HCT116 (cell line): ENCODE results near the gene GTF2I. TPM values are rescaled to one million over a fixed set of nuclear protein-coding genes. Genes with fewer than 3 reads are reported as not detected.
"Not testable (repeated sequence)": the region's sequence is repeated elsewhere in the genome, so short reads cannot be mapped to it uniquely, and the experiment has no call there.

Experiments used
- ATAC-seq: fragments of 200-7000 bp; cut with Tn5 transposase; 2 replicates; pipeline ENCODE4 v1.9.1; 2020; ENCODE audit warnings: mild to moderate bottlenecking, moderate library complexity
- BruUV-seq: library from RNA; stranded (reverse); fragments of 400-500 nt; replicated peaks from 2 replicates; lab custom pipeline; 2021; lab: Mats Ljungman, UMichigan
- CTCF ChIA-PET: fragments of 300-600 bp; sonication (Branson Sonifier 250); formaldehyde crosslinking; loops from one replicate; lab custom pipeline; 2021; ENCODE audit warnings: antibody characterized with exemption; lab: Charles Lee
- POLR2A ChIA-PET: fragments of 300-600, 350-600 bp; sonication (Branson Sonifier 250); formaldehyde crosslinking; loops from one replicate; lab custom pipeline; 2021; ENCODE audit warnings: antibody characterized with exemption; lab: Charles Lee
- RAD21 ChIA-PET, 2 experiments: fragments of 300-600 bp; sonication (Branson Sonifier 250); formaldehyde crosslinking; loops; one replicate each; lab custom pipeline; 2023; ENCODE audit warnings: low total read pairs in 2 of 2; ENCODE audit not compliant: uncharacterized antibody in 2 of 2, unreplicated experiment in 2 of 2, low non-redundant PET in 1 of 2; lab: Charles Lee
- DNase-seq: peaks from one replicate; pipeline ENCODE4 v3.0.0-alpha.2; 2010; ENCODE audit warnings: low read depth, low spot score
- H2AFZ ChIP-seq: fragments of 200-600 bp; shearing (Covaris generic), sonication (generic); 2 replicates; pipeline ENCODE4 v1.6.1; 2017; ENCODE audit warnings: low read depth, mixed run types, mixed read lengths, antibody characterized with exemption, low read length; ENCODE audit not compliant: poor library complexity, severe bottlenecking
- H3K27ac ChIP-seq: 2 replicates; pipeline ENCODE4 v1.5.1; 2012; ENCODE audit warnings: low read depth, low read length
- H3K27me3 ChIP-seq: fragments of 200-600 bp; sonication (generic); 2 replicates; pipeline ENCODE4 v1.6.1; 2016; ENCODE audit warnings: mixed run types, low read length, mixed read lengths; ENCODE audit not compliant: insufficient read depth
- H3K36me3 ChIP-seq, 2 experiments: fragments of 200-500 bp in 1 of 2; fragments of 200-600 bp in 1 of 2; sonication (Bioruptor generic) in 1 of 2; sonication (generic) in 1 of 2; 2 replicates each; pipeline versions ENCODE4 v1.5.1 to v1.6.1; 2014 to 2016; ENCODE audit warnings: low read length in 2 of 2, inconsistent platforms in 1 of 2, mixed read lengths in 1 of 2, mixed run types in 1 of 2; ENCODE audit not compliant: insufficient read depth in 2 of 2, control insufficient read depth in 1 of 2
- H3K4me1 ChIP-seq, 2 experiments: fragments of 200-600 bp in 1 of 2; sonication (generic) in 1 of 2; 2 replicates each; pipeline versions ENCODE4 v1.5.1 to v1.6.1; 2012 to 2017; ENCODE audit warnings: low read length in 2 of 2, inconsistent platforms in 1 of 2, mild to moderate bottlenecking in 1 of 2, mixed read lengths in 1 of 2, mixed run types in 1 of 2, moderate library complexity in 1 of 2; ENCODE audit not compliant: insufficient read depth in 2 of 2, control insufficient read depth in 1 of 2
- H3K4me2 ChIP-seq: fragments of 200-600 bp; sonication (generic); 2 replicates; pipeline ENCODE4 v1.6.1; 2017; ENCODE audit warnings: mixed run types, low read length, mixed read lengths
- H3K4me3 ChIP-seq, 2 experiments: fragments of 200-600 bp in 1 of 2; sonication (generic) in 1 of 2; replicated peaks in 1 of 2; 2 replicates each; pipeline ENCODE4 v1.5.1; 2011 to 2016; ENCODE audit warnings: low read length in 2 of 2, control low read depth in 1 of 2, low read depth in 1 of 2, mild to moderate bottlenecking in 1 of 2, mixed read lengths in 1 of 2, mixed run types in 1 of 2
- H3K79me2 ChIP-seq: fragments of 200-600 bp; sonication (generic); 2 replicates; pipeline ENCODE4 v1.6.1; 2017; ENCODE audit warnings: mild to moderate bottlenecking, mixed run types, low read length, moderate library complexity, mixed read lengths; ENCODE audit not compliant: insufficient read depth
- H3K9ac ChIP-seq: fragments of 200-600 bp; sonication (generic); 2 replicates; pipeline ENCODE4 v1.6.1; 2016; ENCODE audit warnings: low read length, mixed read lengths
- H3K9me2 ChIP-seq: fragments of 200-600 bp; sonication (generic), shearing (Covaris generic); 2 replicates; pipeline ENCODE4 v1.6.1; 2017; ENCODE audit warnings: mixed run types, mild to moderate bottlenecking, moderate library complexity; ENCODE audit not compliant: insufficient read depth
- H3K9me3 ChIP-seq, 2 experiments: fragments of 200-500 bp in 1 of 2; fragments of 200-600 bp in 1 of 2; sonication (Bioruptor generic) in 1 of 2; sonication (generic) in 1 of 2; 2 replicates each; pipeline ENCODE4 v1.6.1; 2014 to 2017; ENCODE audit warnings: low read length in 2 of 2, mixed read lengths in 2 of 2, inconsistent platforms in 1 of 2, low read depth in 1 of 2, mild to moderate bottlenecking in 1 of 2, mixed run types in 1 of 2, moderate library complexity in 1 of 2; ENCODE audit not compliant: control insufficient read depth in 1 of 2, insufficient read depth in 1 of 2
- H4K20me1 ChIP-seq: fragments of 200-600 bp; sonication (generic), shearing (Covaris generic); 2 replicates; pipeline ENCODE4 v1.6.1; 2017; ENCODE audit warnings: mixed run types, mild to moderate bottlenecking, moderate library complexity; ENCODE audit not compliant: insufficient read depth
- intact Hi-C: fragments of 100-400 bp; cut with micrococcal nuclease; formaldehyde crosslinking; loops from 2 replicates; pipeline ENCODE4 v1.10.0; 2022
- total RNA-seq: library from RNA; stranded (reverse); gene quantifications from one replicate; pipeline ENCODE4 v1.2.1, GENCODE V29; 2021; ENCODE audit not compliant: unreplicated experiment

GTF2I gene
- total RNA-seq, 1 experiment from 2014 or later, result 164 TPM

DNA sequence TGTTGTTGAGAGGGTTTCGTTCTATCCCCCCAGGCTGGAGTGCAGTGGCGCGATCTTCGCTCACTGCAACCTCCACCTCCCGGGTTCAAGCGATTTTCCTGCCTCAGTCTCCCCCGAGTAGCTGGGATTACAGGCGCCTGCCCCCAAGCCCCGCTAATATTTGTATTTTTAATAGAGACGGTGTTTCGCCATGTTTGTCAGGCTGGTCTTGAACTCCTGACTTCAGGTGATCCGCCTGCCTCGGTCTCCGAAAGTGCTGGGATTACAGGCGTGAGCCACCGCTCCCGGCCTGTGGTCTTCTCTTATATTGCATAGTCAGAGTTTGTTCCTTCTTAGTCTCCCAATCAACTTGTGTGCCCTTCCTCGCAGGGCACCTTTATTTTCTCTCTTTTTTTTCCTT lies 2.7 kb downstream of the GTF2I start:
- peaks cover 12 to 34% of the 10 kb centered on the region in 2 experiments for H3K4me1 ChIP-seq
- RAD21 ChIA-PET, H3K4me2 ChIP-seq: not testable (repeated sequence)

GRCh38 chr7:74661836-74662794 lies 4.6 kb downstream of the GTF2I start:
- CTCF ChIA-PET, result not testable (repeated sequence)

More for the DNA sequence above, 2.7 kb downstream of the GTF2I start:
- H3K9me3 ChIP-seq, POLR2A ChIA-PET, H3K36me3 ChIP-seq, H3K27me3 ChIP-seq, CTCF ChIA-PET, intact Hi-C loops, H3K9me2 ChIP-seq, BruUV-seq, DNase-seq, H2AFZ ChIP-seq, ATAC-seq, H4K20me1 ChIP-seq, H3K4me3 ChIP-seq, H3K27ac ChIP-seq, H3K9ac ChIP-seq: not testable (repeated sequence)
- H3K79me2 ChIP-seq, result peaks cover 73% of the 10 kb centered on the region

More at GRCh38 chr7:74661836-74662794, 4.6 kb downstream of the GTF2I start:
- H3K4me2 ChIP-seq, H4K20me1 ChIP-seq, H3K9me2 ChIP-seq, DNase-seq, POLR2A ChIA-PET, BruUV-seq, H3K36me3 ChIP-seq, intact Hi-C loops, H3K9me3 ChIP-seq, H3K27me3 ChIP-seq, H2AFZ ChIP-seq, ATAC-seq, H3K9ac ChIP-seq, H3K27ac ChIP-seq, RAD21 ChIA-PET, H3K4me3 ChIP-seq: not testable (repeated sequence)
- Histone ChIP-seq H3K79me2 (peaks cover 91% of the 10 kb centered on the region), H3K4me1 (peaks cover 5 to 17% of the 10 kb centered on the region in 2 experiments; a peak in 3 of 4 replicates)
